ENCODE results near the gene OR52A1.

DNA sequence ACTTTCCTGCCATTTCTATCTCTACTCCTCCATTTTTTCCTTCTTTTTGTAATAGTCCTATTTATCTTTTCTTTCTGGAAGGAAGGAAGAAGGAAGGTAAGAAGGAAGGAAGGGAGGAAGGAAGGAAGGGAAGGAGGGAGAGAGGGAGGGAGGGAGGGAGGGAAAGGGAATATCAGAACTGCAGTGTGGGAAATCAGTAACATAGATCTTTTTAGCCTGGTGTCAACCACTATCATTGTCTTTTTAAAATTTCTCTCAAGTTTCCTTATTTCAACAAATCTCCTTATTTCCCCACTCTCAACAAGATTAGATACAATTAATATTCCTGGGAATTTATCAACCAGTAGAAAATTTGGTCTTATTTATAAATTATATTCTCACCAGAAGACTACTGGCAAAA is 51.5 kb downstream of the OR52A1 start:
- TF ChIP-seq, protein P1, sequence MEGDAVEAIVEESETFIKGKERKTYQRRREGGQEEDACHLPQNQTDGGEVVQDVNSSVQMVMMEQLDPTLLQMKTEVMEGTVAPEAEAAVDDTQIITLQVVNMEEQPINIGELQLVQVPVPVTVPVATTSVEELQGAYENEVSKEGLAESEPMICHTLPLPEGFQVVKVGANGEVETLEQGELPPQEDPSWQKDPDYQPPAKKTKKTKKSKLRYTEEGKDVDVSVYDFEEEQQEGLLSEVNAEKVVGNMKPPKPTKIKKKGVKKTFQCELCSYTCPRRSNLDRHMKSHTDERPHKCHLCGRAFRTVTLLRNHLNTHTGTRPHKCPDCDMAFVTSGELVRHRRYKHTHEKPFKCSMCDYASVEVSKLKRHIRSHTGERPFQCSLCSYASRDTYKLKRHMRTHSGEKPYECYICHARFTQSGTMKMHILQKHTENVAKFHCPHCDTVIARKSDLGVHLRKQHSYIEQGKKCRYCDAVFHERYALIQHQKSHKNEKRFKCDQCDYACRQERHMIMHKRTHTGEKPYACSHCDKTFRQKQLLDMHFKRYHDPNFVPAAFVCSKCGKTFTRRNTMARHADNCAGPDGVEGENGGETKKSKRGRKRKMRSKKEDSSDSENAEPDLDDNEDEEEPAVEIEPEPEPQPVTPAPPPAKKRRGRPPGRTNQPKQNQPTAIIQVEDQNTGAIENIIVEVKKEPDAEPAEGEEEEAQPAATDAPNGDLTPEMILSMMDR (IDR thresholded peaks at IDR 0.05): no peak
- TF ChIP-seq POLR2A (IDR thresholded peaks at IDR 0.05): no peak

Measured in Peyer's patch (tissue), 4 donors.